NCI-H2227 (cell line): ENCODE results near the gene RGL1.

ENCODE experiments used
- DNase-seq: peaks from one replicate; lab custom pipeline; 2025; ENCODE audit not compliant: unreplicated experiment; lab: John Stamatoyannopoulos, UW

RGL1 gene

DNA sequence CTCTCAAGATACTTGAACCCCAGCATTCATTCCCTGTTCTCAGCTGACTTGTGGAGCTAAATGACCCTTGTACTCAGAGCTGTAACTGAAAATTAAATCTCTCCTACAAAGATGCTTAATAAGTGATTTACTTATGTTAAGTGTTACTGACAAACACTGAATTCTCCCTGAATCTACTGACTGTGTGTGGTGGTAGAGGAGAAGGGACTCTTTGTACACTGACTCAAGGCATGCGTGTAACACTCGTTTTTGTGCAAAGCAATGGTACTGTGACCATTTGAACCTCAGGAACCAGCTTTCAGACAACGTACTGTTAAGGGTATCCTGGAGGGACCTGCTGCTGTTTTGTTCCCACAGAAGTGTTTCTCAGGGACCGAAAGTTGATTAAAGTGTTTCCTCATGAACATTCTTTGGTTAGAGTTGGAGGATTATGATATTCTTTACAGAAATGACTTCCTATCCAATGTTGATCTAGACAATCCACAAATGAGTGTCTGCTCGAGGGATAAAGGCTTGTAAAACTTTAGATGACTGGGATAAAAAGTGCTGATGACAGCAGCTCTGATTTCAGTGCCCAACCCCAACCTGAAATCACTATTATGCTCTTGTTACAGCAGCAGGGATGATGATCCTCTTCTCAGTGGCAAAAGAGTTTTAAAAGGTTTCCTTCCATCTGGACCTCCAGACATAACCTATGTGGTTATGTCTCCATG lies 12.8 kb downstream of the RGL1 start:
- DNase-seq = no peak

DNA sequence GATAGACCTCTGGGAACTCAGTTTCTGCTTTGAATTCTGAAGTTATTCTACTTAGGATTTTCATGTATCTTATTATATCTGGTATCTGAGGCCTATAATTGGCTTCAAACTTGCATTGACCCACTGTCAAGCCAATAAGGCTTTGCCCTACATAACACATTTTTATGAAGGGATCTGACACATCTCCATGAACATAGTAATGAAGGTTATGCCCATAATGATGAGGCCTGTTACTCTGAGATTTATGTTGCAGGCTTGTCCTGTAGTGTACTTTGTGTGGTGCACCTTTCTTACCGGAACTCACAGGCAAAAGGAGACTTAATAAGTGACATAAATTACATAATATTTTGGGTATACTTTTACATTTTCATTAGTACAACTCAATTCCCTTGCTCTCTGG lies 14.1 kb downstream of the RGL1 start:
- DNase-seq = no peak

DNA sequence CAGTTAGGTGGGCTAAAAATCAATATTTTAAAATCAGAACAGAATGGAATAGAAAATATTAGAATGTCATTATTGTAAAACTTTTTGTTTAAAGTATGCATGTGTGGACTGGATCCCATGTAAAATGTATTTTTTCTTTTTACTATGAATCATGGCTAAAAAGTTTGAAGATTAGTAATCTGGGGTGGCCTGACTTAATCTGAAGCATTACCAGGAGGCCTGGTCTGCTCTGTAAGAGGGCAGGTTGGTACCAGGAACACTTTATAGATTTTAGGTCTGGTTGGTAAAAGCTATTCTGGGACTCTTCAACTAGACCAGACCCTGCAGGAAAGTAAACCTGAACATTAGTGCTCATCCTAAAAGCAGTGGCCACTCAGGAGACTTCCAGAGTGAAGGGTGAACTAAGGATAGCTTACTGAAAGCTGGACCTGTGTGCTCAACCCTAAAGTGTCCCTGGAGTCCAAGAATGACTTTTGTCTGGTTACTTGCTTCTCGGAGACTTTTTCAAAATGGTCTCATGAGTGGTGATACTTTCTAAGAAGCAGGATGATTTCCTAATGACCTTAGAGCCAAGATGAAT lies 16.5 kb downstream of the RGL1 start:
- no peak for DNase-seq

DNA sequence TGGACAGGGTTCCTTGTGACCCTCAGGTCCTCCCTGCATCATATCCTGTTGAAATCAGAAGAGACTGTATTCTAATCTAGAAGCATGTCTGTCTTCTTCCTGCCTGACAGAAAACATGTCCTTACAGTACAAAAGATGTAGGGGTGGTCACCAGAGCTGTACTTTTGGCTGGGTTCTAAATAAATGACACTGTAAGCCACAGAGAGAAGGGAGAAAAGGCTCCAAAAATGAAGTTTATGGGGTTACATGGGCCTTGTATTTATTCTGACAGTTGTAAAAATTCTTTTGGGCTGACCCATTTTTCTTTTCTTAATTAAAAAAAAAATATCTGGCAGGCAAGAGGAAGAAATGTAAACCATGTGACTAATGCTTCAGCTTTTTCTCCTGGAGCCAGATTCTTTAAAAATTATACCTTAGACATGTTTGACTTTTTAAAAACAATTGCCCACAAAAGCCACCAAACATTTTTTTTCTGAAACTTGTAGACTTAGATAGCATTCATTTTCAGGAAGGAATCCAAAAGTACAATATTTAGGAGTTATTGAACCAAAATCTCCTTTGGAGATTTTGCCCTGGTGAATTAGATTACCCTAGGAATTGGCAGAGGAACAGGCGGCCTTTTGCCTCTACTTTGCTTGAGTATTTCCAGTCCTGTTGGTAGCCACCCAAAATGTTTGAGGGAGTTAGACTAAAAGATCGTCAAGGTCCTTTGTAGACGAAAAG lies 17.1 kb downstream of the RGL1 start:
- DNase-seq = no peak

DNA sequence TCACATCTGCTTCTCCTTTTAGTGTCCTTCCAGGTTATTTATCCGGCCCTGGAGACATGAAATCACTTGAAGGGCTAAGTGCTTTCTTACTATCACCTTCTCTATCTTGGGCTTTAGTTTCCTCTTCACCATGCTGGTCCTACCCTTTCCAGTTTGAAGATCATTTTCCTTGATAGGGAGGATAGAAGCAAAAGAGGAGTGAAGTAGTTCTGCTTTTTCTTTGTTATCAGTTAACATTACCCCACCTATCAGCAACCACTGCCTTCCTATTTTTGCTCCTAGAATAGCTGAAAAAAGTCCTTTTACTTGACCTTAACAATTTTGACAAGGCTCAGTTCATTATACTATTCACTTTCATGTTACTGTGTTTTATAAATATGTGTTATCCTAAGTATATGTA lies 19.4 kb downstream of the RGL1 start:
- no peak for DNase-seq

DNA sequence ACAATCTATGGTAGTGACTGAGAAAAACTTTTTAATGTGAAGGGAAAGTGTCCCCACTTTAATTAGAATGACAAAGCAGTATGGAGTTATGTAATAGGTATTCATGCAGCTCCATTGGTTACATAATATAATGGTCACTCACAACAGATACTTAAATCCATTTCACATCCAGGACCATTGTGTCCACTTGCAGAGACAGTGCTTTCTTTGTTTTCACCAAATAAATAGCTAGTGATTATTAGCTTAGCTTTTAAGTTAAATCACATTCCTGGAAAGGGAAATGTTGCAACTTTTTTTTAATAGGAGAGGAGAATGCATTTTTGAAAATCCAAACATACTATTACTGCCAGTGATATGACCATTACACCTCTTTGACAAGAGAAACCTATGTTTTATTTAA lies 22.9 kb downstream of the RGL1 start:
- DNase-seq = peak; percentile 7

DNA sequence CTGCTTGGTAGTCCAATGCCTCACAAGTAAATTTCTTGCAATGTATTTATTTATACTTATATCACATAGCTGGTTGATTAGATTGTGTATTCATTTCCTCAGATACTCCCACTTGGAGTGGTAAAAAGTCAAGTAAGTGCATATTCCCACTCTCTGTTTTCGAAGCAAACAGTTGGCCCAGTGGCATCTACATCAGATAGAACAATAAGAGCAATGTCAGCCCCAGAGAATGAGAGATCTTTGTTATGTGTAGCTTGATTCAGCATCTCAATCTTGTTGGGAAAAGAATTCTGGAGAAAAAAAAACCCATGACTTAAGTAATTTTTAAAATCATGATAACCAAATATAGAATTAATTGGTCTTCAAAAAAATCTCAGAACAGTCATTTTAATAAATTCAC lies 25.5 kb downstream of the RGL1 start:
- no peak for DNase-seq

DNA sequence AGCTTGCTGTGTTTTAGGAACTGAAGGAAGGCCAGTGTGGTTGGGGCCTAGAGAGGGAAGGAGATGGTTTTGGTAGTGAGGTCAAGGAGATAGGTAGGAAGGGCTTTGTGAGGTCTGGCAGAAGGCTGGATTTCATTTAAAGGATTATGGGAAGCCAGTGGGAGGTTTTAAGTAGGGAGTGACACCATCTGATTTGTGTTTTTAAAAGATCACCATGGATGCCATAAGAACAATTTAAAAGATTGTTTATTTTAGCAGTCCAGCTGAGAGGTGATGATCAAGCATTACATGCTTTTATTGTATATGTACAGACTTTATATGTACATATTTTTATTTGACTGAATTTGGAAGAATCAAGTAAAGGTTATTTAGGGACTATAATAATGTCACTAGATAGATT lies 26.4 kb downstream of the RGL1 start:
- no peak for DNase-seq

DNA sequence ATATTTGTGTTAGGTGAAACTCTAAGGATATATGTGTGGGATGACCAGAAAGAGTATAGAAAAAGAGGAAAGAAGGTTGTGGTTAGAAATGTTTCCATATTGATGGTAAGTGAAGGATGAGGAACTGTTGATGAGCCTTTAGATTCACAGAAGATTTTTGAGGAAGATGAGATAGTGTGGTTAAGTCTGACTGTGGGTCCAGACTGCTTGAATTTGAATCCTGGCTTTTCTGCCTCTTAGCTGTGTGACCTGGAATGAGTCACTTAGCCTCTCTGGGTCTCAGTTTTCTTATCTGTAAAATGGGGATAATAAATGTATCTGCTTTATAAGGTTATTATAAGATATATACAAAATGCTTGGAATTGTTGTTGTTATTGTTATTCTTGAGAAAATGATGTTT lies 27.5 kb downstream of the RGL1 start:
- DNase-seq = no peak

DNA sequence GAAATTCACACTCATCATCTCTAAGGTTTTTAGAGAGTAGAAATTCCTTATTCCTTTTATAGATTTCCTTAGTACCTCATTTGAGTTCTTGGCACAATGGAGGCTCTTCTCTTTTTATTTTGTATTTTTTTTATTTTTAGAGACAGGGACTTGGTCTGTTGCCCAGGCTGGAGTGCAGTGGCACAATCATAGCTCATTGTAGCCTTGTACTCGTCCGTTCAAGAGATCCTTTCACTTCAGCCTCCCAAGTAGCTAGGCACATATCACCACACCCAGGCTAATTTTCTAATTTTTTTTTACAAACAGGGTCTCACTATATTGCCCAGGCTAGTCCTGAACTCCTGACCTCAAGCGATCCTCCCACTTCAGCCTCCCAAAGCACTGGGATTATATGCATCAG lies 29.6 kb downstream of the RGL1 start:
- DNase-seq = no peak

DNA sequence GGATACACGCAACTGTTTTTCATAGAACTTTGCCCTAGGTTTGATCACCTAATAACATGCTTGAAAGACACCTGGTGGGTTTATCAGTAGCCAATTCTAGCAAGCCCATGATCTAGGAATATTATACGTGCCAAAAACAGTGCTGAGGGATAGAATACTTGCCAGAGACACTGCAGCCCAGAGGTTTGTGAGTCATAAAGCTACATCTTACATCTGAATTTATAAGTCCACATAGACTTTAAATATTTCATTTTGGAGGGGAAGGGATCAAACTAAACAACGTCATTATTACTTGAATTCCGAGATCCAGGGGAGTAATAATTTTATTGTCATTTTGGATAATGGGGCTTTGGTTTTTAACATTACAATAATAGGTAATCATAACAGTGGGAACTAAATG lies 31.7 kb downstream of the RGL1 start:
- DNase-seq = no peak

DNA sequence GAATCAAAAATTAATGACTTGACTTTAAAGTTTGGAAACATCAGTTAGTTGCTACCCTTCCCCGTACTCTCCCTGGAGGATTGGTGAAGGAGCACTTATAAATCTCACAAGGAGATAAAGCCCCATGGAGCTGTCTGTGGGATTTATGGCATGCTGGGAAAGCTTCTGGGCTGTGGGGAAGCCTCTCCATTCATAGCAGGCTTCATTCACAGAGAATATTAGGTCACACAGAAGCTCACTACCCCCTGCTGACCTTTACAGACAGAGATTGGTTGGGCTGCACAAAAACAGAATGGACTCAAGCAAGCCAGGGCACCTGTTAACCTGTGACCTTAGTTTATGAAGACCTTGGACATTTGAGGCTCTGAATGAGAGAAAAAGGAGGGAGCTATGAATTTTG lies 32.1 kb downstream of the RGL1 start:
- no peak for DNase-seq

DNA sequence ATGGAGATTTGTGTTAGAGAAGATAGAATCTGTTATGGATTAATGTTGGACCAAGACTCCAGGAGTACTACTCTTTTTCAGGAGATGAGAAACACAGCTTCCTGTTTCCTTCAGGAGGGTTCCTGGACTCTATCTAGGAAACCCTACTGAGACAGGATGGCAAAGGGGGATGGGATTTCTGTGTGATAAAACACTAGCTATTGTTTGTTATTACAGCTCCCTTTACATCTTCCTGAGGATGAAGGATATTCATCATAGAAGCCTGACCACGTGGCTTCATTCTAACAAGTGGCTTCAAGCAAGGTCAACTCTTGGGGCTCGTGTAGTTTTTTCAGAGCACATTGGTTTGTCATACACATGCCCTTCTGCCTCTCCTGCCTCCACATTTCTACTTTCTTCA lies 33.3 kb downstream of the RGL1 start:
- DNase-seq = no peak

DNA sequence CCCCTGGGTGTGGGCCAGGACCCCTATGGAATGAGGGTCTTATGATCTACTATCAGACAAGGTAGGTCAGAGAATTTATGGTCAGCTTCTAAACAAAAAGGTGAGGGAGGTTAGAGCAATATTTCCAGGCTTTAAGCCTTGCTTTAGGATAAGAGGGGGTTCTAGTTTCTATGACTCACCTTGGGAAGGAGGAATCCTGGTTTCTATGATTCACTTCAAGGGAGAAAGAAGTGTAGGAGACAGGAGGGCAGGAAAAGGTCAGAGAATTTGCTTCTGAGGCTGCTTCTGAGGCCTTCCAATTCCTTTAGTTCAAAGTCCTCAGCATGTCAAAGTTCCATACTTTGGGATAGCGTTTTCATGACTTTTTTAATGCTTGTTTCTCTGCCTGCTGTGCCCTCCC lies 35.2 kb downstream of the RGL1 start:
- DNase-seq = no peak

DNA sequence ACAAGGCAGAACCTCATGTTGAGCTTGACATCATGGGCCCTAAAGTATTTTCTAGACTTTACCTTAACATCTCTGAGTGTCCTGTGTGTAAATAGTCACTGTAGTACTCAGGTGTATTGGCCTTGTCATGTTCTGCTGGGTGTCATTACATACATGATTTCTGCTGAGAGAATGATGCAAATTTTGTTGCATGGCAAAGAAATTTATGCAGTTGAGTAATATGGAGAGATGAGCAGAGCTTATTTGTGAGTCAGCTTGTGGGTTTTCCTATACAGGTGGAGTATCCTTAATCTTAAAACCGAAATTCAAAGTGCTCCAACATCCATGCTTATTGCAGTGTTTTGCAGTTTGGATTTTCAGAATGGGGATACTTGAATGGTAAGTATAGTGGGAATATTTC lies 36.6 kb downstream of the RGL1 start:
- DNase-seq = no peak

DNA sequence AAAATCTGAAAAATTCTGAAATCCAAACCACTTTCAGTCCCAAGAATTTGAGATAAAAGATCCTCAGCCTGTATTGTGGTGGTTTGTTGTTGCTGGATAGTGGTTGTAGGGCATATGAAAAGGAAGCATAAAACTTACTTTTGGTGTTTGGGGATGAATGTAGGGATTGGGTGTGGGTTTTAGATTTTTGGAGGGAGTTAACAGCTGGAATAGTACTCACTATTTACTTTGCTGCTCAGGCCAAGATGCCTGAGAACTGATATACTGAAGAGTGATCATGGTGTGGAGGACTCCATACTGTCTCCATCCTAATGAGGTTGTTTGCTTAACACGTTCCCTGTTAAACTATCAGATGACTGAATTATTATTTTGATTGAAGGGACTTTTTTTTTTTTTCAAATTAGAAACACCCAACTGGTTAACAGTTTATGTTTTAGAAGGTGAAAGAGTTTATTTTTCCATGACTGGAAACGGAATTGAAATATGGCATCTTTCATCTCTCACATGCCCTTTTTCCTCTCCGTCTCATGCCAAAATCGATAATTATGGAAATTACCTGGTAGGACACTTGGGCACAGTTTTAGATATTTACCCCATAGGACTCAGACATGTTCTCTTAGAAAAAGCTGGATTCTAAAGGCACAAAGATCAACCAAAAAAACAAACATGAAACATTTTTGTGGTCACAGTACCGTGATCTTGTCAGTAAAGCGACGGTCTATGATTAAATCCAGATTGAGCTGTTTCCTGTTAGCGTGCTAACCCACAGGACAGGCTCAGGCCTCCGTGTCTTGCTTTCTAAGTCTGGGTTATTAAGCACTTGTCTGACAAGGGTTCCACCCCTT lies 37.3 kb downstream of the RGL1 start:
- peak; percentile 27 for DNase-seq

DNA sequence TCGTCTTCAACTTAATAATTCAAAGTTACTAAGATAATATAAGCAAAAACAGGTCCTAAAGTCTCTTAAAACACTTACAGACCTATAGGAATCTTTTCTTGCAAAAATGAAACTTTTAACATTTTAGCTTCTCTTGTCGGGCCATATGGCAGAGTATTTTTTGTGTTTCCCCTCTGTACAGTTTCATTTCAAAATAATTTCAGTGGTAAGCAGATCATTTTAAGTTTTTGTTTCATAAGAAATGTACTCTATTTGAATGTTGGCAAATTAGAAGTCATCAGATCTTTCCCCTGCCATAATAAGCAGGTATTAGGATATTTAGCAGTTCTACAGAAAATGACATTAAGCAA lies 37.9 kb downstream of the RGL1 start:
- DNase-seq = no peak

DNA sequence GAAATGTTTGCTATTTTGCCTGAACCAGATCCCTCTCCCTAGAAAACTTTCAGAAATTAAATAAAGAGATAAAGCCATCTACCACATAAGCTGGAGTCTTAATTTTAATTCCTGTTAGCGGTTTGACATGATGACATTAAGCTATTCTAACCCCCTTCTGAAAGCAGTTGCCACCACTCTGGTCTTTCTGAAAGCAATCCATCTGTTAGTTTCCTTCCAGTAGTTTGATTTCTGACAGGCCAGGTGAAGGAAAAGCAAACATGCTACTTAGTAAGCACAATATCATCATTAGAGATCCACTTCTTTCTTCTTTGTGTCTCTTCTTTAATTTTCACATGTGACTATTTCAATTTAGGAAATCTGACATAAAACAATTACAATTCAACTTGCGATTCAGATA lies 39.9 kb downstream of the RGL1 start:
- no peak for DNase-seq

DNA sequence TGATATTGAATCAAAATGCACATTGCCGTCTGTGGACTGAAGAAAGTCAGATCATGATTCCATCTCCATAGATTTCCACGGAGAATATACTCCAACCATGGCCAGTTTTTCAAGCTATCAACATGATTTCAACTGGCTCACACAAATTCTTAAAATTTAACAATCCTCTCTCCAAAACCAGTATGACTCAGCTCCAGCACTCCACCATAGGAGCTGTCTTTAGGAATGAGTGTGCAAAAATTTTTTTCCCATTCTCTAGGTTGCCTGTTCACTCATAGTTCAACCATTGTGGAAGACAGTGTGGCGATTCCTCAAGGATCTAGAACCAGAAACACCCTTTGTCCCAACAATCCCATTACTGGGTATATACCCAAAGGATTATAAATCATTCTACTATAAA lies 40.8 kb downstream of the RGL1 start:
- DNase-seq = no peak

DNA sequence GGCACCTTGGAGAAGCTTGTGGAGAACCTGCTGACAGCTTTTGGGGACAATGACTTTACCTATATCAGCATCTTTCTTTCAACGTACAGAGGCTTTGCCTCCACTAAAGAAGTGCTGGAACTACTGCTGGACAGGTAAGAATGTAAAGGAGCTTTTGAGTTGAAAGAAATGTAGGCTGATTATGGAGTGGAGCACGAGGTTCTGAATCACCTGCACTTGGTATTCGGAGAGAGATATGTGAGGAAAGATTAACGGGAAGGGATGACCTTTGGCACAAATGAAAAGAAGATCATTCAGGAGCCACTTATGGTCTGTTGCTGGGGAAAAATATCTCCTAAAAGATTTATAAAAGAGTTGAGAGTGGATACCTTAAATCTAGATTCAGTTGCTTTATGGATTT lies 42.7 kb downstream of the RGL1 start:
- no peak for DNase-seq

DNA sequence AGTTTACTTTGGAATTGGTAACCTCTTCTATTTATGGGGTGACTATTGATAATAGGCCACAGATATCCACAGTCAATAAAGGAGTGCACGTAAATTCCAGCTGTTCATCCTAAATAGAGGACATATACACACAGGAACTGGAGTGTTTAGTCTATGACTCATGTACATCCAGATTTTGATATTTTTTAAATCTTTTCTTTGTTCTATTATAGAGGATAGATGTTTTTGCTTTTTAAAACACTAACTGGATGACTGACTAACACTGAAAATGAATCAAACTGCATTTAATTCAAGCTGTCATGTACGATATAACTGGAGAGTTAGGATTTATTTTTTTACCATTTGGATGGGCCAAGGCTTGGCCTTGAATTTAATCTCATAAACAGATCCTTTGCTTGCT lies 45.9 kb downstream of the RGL1 start:
- DNase-seq = no peak

DNA sequence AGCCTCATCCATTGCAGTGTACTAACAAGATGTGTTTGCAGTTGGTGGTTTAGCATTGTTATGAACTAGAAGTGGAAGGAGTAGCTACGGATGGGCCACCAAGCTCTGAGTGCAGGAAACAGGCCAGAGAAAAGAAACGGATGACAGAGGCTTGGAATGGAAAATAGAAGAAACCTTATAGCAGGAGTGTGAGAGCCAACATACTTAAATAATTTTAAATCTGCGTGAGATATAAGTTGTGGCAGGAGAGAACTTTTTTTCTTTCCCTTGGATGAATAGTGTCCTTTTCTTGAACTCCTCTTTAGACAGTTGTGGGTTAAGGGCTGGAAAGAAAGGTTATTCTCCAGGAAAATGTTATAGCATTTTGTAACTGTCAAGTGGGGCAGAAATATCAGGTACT lies 54.2 kb downstream of the RGL1 start:
- no peak for DNase-seq
